GM19463 (cell line): ENCODE measurements around the gene MAGI2.

Experiments used
- ATAC-seq: cut with Tn5 transposase; IDR thresholded peaks from one replicate; pipeline ENCODE4 v1.9.1; 2021; ENCODE audit warnings: mild to moderate bottlenecking, moderate library complexity; ENCODE audit not compliant: unreplicated experiment

Gene MAGI2

GRCh38 chr7:79308192-79308591 is 145.3 kb downstream of the MAGI2 start:
- ATAC-seq: no peak

DNA sequence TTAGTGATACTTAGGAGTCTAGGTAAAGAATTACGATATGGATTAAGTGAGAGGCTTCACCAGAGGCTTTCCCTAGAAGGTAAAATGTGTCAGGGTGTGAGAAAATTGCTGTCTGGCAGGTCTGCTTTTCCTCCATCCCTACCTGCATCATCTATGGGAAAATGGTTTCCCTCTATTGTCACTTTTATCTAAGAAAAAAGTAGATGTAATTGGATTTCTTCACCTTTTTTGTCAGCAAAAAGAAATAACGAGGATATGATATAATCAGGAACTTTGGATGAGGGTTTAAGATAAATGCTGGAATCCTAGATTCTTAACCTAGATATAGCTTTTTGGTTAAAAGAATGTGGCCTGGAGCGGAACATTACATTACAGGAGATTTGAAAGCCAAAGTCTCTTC is 146.1 kb downstream of the MAGI2 start:
- ATAC-seq: no peak

GRCh38 chr7:79304711-79305110 is 148.8 kb downstream of the MAGI2 start:
- ATAC-seq: no peak

DNA sequence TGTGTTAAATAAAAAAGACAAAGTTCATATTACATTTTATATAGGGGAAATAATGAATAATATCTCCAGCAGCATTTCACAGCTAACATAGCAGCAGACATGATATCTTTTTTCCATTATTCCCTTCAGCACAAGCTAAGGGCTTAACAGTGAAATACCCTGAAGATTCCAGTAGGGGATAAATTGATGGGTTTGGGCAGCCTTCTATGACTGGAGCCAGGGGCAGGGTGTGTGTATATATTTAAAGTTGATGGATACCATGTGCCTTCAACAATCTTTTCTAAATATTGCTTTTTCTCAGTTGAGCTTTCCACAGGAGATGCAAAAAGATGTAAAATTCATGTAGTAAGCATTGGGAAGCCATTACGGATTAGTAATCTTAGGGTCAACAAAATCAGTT is 151.2 kb downstream of the MAGI2 start:
- no peak for ATAC-seq

DNA sequence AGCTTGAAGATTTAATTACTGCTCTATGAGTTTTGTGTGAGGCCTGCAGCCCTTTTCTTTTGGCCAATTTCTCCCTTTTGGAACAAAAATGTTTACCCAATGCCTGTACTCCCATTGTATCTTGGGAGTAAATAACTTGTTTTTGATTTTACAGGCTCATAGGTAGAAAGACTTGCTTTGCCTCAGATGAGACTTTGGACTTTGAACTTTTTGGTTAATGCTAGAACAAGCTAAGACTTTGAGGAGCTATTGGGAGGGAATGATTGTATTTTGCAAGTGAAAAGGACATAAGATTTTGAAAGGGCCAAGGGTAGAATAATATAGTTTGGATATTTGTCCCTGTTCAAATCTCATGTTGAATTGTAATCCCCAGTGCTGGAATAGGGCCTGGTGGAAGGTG is 152.0 kb downstream of the MAGI2 start:
- ATAC-seq: no peak

DNA sequence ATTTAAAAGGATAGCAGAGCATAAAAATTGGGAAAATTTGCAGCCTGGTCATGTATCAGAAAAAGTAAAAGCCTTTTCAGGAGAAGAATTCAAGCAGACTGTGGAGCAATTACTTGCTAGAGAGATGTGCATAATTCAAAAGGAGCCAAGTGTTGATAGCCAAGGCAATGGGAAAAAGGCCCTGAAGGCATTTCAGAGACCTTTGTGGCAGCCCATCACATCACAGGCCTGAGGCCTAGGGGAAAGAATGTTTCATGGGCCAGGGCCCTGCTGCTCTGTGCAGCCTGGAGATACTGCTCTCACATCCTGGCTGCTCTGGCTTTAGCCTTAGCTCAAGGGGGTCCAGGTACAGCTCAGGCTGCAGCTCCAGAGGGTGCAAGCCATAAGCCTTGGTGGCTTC is 152.9 kb downstream of the MAGI2 start:
- no peak for ATAC-seq

DNA sequence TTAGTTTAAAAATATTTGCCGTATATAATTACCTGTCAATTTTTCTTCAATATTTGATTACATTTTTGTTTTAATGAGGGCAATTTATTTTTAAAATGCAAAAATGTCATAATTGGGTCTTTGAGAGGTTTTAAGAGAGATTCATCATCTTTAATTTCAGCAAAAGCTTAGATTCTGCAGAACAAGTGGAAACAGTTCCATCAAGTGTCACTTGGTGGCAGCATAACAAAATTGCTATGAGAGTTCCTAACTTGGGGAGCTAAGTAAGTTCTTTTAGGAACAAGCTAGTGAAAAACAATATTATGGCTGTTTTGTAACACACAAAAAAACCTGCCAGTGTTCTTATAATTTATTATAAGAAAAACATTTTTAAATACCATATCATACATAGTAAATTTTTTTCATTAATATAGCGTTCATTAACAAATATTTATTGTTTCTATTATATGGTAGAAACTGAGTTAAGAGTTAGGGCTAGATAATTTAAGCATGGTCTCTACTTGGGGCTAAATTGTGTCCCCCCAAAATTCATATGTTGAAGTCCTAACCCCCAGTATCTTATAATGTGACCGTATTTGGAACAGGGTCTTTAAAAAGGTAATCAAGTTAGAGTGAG is 155.2 kb downstream of the MAGI2 start:
- ATAC-seq: peak; percentile 54

GRCh38 chr7:79296553-79297320 is 156.7 kb downstream of the MAGI2 start:
- ATAC-seq: no peak

DNA sequence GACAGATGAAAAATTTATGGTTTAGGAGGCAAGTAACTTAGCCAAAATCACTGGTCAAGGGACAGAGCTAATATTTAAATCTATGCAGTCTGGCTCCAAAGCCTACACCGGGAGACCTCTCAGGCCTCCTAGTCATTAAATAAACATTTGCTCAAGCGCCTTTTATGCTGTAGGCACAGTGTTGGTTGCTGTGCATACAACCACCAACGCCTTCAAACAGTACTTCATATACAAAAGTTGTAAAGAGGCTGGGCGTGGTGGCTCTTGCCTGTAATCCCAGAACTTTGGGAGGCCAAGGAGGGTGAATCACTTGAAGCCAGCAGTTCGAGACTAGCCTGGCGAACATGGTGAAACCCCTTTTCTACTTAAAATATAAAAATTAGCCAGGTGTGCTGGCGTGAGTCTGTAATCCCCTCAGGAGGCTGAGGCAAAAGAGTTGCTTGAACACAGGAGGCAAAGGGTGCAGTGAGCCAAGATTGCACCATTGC is 159.8 kb downstream of the MAGI2 start:
- no peak for ATAC-seq

DNA sequence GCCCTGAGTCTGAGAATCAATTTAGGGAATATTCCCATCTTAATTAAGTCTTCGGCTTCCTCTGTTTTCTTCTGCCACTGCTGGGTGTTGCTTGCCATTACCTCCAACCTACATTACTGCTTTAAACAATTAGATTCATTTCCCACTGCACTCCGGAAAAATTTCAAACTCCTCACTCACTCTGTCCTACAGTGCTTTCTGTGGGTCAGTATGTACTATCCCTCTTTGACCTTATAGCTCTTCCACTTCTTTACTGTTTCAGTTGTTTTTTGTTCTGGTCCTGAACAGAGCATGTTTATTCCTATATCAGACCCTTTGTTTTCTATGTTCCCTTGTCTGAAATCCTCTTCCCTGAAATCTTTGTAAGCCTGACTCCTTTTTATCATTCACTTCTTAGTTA is 160.6 kb downstream of the MAGI2 start:
- ATAC-seq: no peak

- no peak for ATAC-seq
Observed at GRCh38 chr7:79291498-79291865, 162.0 kb downstream of the MAGI2 start.

DNA sequence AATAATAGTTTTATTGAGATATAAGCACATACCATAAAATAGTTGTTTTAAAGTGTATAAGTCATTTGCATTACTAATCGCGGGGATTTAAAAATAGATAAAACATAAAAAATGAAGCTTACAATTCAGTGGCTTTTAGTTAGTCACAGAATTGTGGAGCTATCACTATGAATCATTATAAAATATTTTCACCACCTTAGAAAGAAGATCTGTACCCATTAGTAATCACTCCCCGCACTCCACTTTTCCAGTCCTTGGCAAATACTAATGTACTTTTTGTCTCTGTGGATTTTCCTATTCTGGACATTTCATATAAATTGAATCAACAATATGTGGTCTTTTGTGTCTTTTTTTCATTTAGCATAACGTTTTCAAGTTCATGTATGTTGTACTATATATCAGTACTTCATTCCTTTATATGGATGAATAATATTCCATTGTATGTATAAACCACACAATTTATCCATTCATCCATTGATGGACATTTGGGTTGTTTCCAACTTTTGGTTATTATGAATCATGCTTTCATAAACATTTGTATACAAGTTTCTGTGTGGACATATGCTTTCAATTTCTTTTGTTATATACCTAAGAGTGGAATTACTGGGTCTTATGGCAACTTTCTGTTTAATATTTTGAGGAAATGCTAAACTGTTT is 162.5 kb downstream of the MAGI2 start:
- no peak for ATAC-seq

DNA sequence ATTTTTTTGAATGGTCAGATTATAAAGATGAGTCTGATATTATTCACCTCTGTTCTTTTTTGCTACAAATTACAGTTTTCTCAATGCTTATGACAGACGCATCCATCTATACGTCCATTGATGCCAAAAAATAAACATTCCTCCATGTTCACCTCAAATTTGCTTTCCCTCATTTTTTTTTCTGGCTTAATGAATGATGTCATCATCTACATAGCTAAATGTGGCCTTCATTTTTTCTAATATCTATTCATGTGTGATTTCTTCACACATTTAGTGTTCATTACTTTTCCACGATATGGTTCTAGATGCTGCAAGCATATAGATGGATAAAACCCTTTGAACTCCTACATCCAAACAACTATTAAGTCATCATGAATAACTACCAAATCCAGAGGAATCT is 163.1 kb downstream of the MAGI2 start:
- no peak for ATAC-seq

DNA sequence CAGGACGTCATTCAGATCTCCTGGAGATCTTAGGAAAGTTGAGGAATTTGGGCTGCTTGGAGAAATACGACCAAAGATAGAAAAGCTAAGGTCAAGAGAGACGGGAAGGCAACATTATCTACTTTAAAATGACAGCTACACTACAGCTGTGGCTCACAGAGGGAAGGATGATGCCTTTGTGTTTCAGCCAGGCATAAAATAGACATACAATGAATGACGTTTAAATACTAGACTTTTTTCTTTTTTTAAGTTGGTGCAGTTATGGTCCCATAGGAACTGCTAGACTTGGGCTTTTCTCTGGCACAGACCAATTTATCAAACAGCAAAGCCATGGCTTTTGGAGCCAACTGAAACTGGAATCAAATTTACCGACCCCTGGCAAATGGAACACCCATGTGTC is 164.8 kb downstream of the MAGI2 start:
- ATAC-seq: no peak

- ATAC-seq: no peak
Observed at GRCh38 chr7:79287981-79288380, 165.5 kb downstream of the MAGI2 start.

- no peak for ATAC-seq
Observed at GRCh38 chr7:79286181-79286580, 167.3 kb downstream of the MAGI2 start.

DNA sequence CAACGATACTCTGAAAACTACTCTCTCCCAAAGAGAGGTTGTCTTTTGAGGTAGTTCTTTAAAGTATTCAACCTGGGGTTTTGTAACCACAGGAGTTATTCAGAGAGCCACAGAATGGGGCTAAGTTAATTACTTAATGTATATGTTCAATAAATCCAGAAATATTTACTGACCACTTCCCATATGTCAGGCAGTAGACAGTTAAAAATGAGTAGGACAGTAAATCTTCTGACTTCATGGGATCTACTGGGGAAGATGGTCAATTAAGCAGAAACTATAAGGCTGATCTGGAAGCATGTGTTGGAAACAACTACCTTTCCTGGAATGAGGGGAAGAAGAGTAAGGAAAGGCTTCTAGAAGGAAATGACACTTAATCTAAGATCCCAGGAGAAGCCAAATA is 167.7 kb downstream of the MAGI2 start:
- no peak for ATAC-seq

DNA sequence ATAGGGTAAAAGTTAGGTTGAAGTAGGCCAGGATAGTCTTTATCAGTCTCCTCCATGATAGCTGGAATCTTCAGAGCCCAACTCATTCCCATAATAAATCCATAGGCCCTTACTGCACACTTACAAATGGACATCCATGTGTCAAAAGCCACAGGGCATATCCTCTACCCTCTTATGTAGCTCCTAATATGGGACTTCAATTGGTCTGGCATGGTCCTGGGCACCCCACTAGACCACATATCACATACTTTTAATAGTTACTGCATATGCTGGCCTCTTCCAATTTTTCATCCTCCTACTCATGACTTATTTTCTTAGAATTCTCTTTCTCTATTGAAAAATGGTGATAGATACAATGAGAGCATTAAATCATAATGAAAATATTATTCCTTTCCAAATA is 169.3 kb downstream of the MAGI2 start:
- ATAC-seq: no peak

DNA sequence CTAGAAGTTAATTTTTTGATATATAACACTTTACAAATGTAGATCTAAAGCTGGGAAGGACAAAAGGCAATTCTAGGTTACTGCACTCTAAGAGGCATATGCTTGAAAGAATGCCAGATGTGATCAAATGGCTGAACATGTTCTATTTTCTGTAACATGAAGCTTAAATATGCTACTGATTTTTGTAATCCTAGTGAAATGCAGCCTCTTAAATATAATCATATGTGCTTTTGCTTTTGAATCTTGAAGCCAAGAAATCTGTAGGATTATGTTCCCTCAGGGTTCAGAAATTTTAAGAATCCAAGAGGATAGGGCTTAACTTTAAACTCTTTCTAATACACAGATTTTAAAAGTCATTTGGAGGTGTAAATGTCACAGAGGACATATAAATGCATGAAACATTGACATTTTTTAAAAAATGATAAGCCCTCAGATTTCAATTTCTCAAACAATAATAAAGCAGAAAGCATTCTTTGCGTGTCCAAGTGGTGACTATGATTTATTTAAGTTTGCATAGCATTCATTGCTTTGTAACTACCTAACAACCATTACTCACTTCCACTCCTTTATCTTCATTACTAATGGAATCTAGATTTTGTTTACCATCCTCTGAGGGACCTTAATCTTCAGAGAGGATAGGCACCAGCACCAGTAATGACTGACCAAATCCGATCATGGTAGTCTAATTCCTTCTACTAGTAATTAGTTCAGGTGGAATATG is 170.4 kb downstream of the MAGI2 start:
- ATAC-seq: no peak

GRCh38 chr7:79282070-79282694 is 171.3 kb downstream of the MAGI2 start:
- ATAC-seq: no peak

- no peak for ATAC-seq
Observed at GRCh38 chr7:79281426-79281825, 172.0 kb downstream of the MAGI2 start.
